Immature natural killer cell (primary cell): ENCODE measurements around the gene PRSS2. TPM values are rescaled to one million over a fixed set of nuclear protein-coding genes. Genes with fewer than 3 reads are reported as not detected.

Source experiments
- DNase-seq, 3 donors: peaks; one replicate each; pipeline ENCODE4 v3.0.0; 2022; ENCODE audit warnings: mixed read lengths in 1 of 3
- H3K27ac Mint-ChIP-seq, 6 donors: one replicate each; pipeline ENCODE4 v1.8.0; 2020; ENCODE audit warnings: mixed read lengths in 6 of 6, mild to moderate bottlenecking in 5 of 6, inconsistent platforms in 4 of 6, moderate library complexity in 3 of 6
- H3K27me3 Mint-ChIP-seq, 3 donors: one replicate each; pipeline ENCODE4 v1.8.0; 2020 to 2021; ENCODE audit warnings: low read depth in 3 of 3, mild to moderate bottlenecking in 3 of 3, mixed read lengths in 3 of 3, moderate library complexity in 3 of 3, inconsistent platforms in 1 of 3
- H3K36me3 Mint-ChIP-seq, 3 donors: one replicate each; pipeline ENCODE4 v1.8.0; 2020; ENCODE audit warnings: mixed read lengths in 3 of 3, inconsistent platforms in 2 of 3, mild to moderate bottlenecking in 2 of 3
- H3K4me1 Mint-ChIP-seq, 2 donors: one replicate each; pipeline ENCODE4 v1.8.0; 2020; ENCODE audit warnings: inconsistent platforms in 2 of 2, mild to moderate bottlenecking in 2 of 2, mixed read lengths in 2 of 2, moderate library complexity in 1 of 2
- H3K4me3 Mint-ChIP-seq, 5 donors: one replicate each; pipeline ENCODE4 v1.8.0; 2020; ENCODE audit warnings: mild to moderate bottlenecking in 5 of 5, mixed read lengths in 5 of 5, inconsistent platforms in 3 of 5, moderate library complexity in 3 of 5
- H3K9me3 Mint-ChIP-seq, 6 donors: one replicate each; pipeline ENCODE4 v1.8.0; 2020; ENCODE audit warnings: mild to moderate bottlenecking in 6 of 6, mixed read lengths in 6 of 6, inconsistent platforms in 4 of 6, moderate library complexity in 3 of 6
- polyA plus RNA-seq, 3 donors: library from polyadenylated mRNA; unstranded; fragments of 300-500 nt; fragmentation: Illumina TruSeq; gene quantifications; one replicate each; pipeline ENCODE4 v1.2.3, GENCODE V29; 2021

PRSS2 gene
- polyA plus RNA-seq, 3 donors from 2014 or later = not detected

DNA sequence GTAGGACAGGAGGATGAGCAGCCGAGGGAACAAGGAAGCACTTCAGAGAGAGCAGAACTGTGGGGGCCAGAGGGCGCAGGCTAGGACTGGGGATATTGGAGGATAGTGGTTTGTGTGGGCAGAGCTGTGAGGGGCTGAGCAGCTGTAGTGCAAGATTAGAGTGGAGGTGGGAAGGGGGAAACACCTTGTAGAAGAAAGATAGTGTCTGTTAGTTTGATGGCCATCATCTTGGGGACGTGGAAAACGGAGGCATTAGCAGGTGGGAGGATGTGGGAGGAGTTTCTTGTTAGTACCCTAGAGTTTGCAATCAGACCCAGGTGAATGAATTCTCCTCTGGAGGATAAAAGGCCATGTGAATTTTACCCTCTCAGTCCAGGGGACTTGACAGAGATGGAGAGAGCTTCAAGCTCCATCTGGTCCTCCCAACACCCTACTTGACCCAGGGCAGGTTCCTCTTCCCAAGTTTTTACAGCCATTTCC is 34.0 kb downstream of the PRSS2 start:
- Mint-ChIP-seq H3K36me3 (peaks cover 38 to 50% (median 45%) of the 10 kb centered on the region in 3 donors), H3K27me3 (peaks cover 13 to 28% (median 14%) of the 10 kb centered on the region in 3 donors), H3K9me3 (no peaks in the 10 kb centered on the region), H3K4me1 (peaks cover 100% of the 10 kb centered on the region in 2 donors), H3K4me3 (peak overlapping the region; percentile 70 to 83 (median 72)), H3K27ac (peak overlapping the region; percentile 97 to 100 (median 100))
- DNase-seq = peak; percentile 66 to 71 (median 67)

DNA sequence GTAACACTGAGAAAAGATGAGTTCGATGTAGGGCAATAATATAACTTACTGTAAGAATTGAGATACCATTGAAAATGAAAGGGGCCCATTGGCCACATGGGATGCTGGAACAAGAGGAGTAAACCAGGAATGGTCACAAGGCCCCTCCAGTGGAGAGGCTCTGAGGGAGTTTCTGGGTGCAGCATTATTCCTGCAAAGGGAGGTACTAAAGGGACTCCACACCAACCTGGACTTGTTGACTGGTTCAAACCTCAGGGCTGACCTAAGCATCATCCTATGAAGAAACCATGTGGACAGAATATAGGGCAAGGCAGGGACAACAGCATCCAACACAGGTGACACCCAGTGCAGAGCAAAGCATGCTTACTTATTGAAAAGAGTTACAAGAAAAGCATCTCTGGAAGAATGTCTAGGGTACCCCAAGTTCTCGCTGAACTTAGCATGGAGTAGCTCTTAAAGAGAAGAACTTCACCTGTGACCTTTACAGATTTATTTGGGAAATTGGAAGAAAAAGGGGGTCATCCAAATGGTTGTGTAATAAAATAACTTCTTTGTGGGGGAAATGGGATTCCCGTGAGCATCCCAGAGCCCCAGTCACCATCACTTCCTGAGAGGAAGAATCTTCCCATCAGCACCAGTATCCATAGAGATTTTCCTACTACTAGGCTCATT is 34.7 kb downstream of the PRSS2 start:
- no peak for DNase-seq

DNA sequence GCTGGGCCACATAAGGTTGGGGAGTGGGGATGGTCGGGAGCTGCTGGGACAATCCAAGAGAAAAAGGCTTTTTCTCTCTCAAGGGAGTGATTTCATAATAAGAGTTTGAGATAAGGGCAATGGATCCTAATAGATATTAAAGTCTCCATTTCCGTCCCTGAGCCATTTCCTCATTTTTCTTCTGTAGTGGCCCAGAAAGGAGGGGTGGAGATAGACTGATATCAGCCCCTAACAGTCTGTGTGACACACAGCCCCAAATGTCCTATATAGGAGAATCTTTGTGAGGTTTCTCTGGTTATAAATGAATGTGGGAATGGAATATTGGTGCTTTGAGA is 35.2 kb downstream of the PRSS2 start:
- DNase-seq = no peak
- Mint-ChIP-seq H3K27me3 (peaks cover 13 to 33% (median 14%) of the 10 kb centered on the region in 3 donors), H3K4me3 (peak overlapping the region; percentile 25 to 81 (median 59)), H3K4me1 (peaks cover 99 to 100% of the 10 kb centered on the region in 2 donors), H3K27ac (peak overlapping the region; percentile 97 to 100 (median 100)), H3K36me3 (peaks cover 28 to 38% (median 36%) of the 10 kb centered on the region in 3 donors), H3K9me3 (no peaks in the 10 kb centered on the region)

More for the DNA sequence above, 34.7 kb downstream of the PRSS2 start:
- H3K27me3 Mint-ChIP-seq = peaks cover 13 to 33% (median 14%) of the 10 kb centered on the region in 3 donors
- H3K27ac Mint-ChIP-seq = peak overlapping the region; percentile 97 to 100 (median 100)
- peaks cover 32 to 42% (median 39%) of the 10 kb centered on the region in 3 donors for H3K36me3 Mint-ChIP-seq
- peak overlapping the region; percentile 70 to 83 (median 72) for H3K4me3 Mint-ChIP-seq
- no peaks in the 10 kb centered on the region for H3K9me3 Mint-ChIP-seq
- H3K4me1 Mint-ChIP-seq = peaks cover 100% of the 10 kb centered on the region in 2 donors

DNA sequence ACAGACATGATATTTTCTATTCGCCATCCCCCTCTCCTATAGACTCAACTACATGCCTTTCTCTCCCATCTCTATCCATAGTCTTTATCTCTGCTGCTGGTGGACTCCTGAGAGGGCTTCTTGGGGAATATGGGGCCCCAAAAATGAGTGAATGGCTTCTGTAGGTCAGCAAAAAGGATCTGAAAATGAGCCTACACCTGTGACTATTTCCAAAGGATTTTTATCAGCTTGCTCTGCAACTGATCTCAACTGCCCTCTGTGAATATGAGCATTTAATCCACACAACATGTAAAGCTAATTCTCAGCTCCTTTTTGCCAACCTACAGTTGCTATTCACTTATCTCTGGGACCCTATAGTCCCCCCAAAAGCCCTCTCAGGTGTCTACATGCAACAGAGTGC is 36.2 kb downstream of the PRSS2 start:
- H3K9me3 Mint-ChIP-seq = no peaks in the 10 kb centered on the region
- H3K27me3 Mint-ChIP-seq = peaks cover 13 to 33% (median 14%) of the 10 kb centered on the region in 3 donors
- H3K4me3 Mint-ChIP-seq = peak overlapping the region; percentile 59 to 82 (median 73)
- peak overlapping the region; percentile 97 to 100 (median 100) for H3K27ac Mint-ChIP-seq
- DNase-seq = no peak
- peaks cover 22 to 31% (median 30%) of the 10 kb centered on the region in 3 donors for H3K36me3 Mint-ChIP-seq
- H3K4me1 Mint-ChIP-seq = peaks cover 95 to 96% of the 10 kb centered on the region in 2 donors

DNA sequence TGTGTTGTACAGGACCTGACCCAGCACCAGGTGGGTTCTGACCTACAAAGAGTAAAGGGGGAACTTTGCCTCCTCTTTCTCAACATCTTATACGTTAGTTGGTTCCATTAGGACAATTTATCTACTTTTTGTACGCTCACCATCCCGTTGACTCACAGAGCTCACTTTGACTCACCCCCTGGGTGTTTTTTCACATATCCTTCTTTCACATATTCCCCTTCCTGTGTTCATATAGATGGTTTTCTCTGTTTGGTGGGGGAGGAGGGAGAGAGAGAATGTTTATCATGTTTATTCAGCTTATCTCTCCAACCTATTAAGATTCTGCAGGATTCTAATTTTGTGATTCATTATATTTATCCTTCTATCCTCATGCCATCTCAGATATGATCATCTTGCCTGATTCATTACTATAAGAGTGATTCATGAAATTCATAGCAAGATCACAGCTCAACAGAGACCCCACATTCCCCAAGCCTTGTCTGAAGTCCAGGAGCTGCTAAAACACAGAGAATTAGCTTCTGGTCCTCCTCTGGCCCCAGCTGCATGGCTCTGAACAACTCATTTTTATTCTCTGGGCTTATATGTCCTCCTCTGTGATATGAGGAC is 37.2 kb downstream of the PRSS2 start:
- peaks cover 86% of the 10 kb centered on the region in 2 donors for H3K4me1 Mint-ChIP-seq
- peaks cover 12 to 21% (median 20%) of the 10 kb centered on the region in 3 donors for H3K36me3 Mint-ChIP-seq
- DNase-seq = peak; percentile 78 to 79 (median 79)
- peak overlapping the region; percentile 59 to 82 (median 73) for H3K4me3 Mint-ChIP-seq
- peak overlapping the region; percentile 97 to 100 (median 100) for H3K27ac Mint-ChIP-seq
- H3K27me3 Mint-ChIP-seq = peaks cover 13 to 33% (median 14%) of the 10 kb centered on the region in 3 donors
- no peaks in the 10 kb centered on the region for H3K9me3 Mint-ChIP-seq

DNA sequence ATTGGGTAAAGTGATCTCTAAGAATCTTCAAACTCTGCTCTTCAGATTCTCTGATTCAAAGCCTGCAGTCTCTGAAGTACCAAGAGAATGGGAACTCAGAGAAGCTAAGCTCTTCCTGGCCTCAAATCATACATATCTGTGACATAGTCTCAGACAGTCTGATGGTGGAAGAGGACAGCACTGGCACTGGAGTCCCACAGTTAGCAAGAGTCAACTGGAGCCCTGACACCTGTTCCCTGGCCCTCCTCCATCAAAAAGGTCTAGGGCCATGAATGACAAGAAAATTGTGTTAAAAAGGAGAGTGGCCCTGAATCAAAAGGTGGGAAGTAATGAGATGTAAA is 37.7 kb downstream of the PRSS2 start:
- no peaks in the 10 kb centered on the region for H3K9me3 Mint-ChIP-seq
- no peak for DNase-seq
- H3K4me3 Mint-ChIP-seq = peak overlapping the region; percentile 59 to 82 (median 73)
- peaks cover 13 to 33% (median 14%) of the 10 kb centered on the region in 3 donors for H3K27me3 Mint-ChIP-seq
- peaks cover 7 to 16% (median 15%) of the 10 kb centered on the region in 3 donors for H3K36me3 Mint-ChIP-seq
- peak overlapping the region; percentile 97 to 100 (median 100) for H3K27ac Mint-ChIP-seq
- H3K4me1 Mint-ChIP-seq = peaks cover 81% of the 10 kb centered on the region in 2 donors

DNA sequence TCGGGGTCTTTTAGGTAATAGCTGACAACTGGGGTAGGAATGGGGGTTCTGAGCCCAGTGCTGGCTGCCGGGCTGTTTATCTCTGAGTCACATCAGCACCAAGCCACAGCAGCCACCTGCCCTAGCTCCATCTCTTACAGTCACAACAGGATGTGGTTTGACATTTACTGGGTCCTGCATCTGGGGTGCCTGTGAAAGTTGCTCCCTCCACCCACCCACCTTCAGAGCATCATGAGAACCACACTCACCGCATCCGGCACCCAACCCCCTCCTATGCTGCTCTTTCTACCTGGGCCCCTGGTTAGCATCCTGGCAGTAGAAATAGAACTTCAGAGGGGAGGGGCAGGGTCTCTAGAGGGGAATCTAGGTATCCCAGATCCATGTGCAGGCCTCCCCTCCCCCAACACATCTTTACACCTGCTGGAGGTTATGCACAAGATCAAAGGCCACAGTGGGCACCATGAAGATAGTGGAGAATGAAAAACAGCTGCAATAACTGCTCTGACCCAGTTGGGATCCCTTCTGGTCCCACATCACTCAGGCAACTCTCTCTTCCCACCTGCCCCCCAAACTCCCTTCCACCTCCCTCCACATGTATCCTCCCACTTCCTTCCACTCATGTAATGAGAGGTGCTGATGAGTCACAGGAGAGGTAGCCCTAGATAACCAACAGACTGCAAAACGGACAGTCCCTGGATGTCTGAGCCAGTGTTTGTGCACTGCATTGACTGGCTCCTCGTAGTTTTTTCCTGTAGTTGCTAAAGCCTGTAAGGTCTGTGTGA is 38.2 kb downstream of the PRSS2 start:
- Mint-ChIP-seq H3K36me3 (peaks cover 6 to 13% (median 10%) of the 10 kb centered on the region in 3 donors), H3K4me3 (peak overlapping the region; percentile 59 to 82 (median 73)), H3K4me1 (peaks cover 75 to 76% of the 10 kb centered on the region in 2 donors), H3K27ac (peak overlapping the region; percentile 97 to 100 (median 100)), H3K27me3 (peaks cover 13 to 33% (median 14%) of the 10 kb centered on the region in 3 donors), H3K9me3 (no peaks in the 10 kb centered on the region)
- DNase-seq = peak; percentile 97 to 98 (median 97)

DNA sequence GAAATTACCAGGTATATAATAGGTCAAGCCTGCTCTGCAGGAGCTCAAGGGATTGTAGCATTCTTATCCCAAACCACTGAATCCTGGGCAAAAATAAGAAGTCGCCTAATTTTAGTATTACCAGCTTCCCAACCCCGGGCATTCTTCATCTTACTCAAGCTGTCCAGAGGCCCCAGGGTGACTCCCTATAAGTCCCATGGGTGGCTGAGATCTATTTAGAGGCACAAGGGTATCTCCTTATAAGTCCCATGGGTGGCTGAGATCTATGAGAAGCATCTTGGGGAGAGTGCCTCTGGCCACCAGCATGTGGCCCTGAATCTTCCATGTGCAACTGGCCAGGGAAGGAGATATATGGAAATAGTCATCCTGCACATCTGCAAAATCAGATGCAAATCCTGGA is 38.9 kb downstream of the PRSS2 start:
- peak overlapping the region; percentile 59 to 82 (median 73) for H3K4me3 Mint-ChIP-seq
- peaks cover 69% of the 10 kb centered on the region in 2 donors for H3K4me1 Mint-ChIP-seq

DNA sequence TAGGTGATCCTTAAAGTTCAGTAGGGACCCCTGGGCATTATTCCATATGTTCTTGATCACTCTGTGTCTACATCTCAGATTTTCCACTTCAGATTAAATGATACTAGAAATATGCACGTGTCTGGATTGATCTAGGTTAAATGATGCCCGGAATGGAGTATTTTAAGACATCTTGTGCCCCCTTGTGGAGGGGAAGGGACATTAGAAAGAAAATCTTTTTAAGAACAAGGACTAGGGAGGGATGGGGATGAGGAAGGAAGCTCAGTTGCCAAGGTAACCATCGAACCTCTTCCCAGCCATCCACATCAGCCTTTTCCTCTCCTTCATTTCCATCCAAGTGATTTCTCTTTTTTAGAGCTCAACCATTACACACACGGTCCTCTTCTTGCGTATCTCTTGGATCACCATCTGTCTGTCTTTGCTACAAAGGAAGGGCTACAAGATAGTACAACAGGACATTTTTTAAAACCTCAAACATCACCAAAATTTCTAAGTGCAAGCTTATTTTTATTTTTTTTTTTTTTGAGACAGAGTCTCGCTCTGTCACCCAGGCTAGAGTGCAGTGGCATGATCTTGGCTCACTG is 40.5 kb downstream of the PRSS2 start:
- peaks cover 53% of the 10 kb centered on the region in 2 donors for H3K4me1 Mint-ChIP-seq
- no peaks in the 10 kb centered on the region for H3K9me3 Mint-ChIP-seq
- peak overlapping the region; percentile 27 to 64 (median 48) for H3K4me3 Mint-ChIP-seq
- H3K27ac Mint-ChIP-seq = peak overlapping the region; percentile 97 to 100 (median 100)
- H3K36me3 Mint-ChIP-seq = peaks cover 0 to 6% (median 0%) of the 10 kb centered on the region in 3 donors
- peak; percentile 75 to 80 (median 77) for DNase-seq
- H3K27me3 Mint-ChIP-seq = peaks cover 11 to 27% (median 13%) of the 10 kb centered on the region in 3 donors

More for the DNA sequence above, 38.9 kb downstream of the PRSS2 start:
- Mint-ChIP-seq H3K27me3 (peaks cover 13 to 31% (median 13%) of the 10 kb centered on the region in 3 donors), H3K27ac (peak overlapping the region; percentile 97 to 100 (median 100)), H3K36me3 (peaks cover 3 to 6% (median 4%) of the 10 kb centered on the region in 3 donors), H3K9me3 (no peaks in the 10 kb centered on the region)
- no peak for DNase-seq

DNA sequence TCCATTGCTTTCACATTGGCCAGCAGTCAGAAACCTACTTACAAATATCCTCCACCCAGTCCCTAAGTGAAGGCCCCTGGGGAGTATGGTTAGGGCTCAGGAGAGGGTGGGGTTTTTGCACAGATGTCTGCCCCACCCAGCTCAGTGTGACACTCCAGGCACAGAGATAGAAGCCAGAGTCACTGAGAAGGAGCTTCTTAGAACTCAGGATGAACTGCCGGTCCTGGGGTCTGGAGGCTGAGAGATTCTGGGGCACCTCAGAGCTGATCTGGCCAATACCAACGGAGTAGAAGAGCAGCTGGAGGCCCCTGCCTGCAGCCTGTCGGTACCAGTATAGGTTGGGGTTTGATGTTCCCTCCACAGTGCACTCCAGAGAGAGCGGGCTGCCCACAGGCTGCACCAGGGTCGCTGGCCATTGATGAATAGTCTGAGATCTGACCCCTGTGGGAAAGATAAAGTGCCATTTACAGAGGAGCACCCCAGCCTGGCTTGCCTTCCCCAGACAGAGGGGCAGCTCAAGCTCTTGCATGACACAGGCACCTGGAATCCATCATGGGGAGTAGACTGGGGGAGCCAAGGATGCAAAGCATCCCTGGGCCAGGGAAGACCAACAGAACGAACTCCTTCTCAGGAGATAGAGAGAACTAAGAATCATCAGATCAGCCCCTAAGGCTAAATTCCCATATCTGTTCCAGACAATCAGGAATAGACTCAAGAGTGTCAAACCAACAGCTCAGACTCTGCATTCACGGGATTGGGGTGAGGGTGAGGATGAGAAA is 41.9 kb downstream of the PRSS2 start:
- no peak overlapping the region for H3K4me3 Mint-ChIP-seq
- no peak for DNase-seq

DNA sequence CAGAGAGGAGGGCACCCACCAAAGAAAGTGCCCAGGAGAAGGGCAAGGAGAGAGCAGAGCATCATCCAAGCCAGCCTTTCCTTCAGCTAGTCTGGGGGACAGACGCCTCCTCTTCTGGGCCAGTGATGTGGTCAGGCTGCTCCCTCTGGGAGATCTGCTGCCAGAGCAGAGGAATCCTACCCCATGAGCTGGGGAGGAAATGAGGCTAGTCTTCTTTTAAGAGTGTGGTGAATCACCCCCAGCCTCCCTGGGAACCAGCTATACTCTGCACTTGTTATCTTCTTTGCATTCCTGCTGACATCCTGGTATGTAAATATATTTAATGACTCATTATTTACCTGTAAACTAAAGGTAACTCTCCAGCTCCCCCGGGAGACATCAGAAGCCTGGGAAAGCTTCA is 42.5 kb downstream of the PRSS2 start:
- H3K27ac Mint-ChIP-seq = no peak overlapping the region
- H3K27me3 Mint-ChIP-seq = peaks cover 13 to 18% (median 13%) of the 10 kb centered on the region in 3 donors
- peaks cover 33% of the 10 kb centered on the region in 2 donors for H3K4me1 Mint-ChIP-seq
- H3K36me3 Mint-ChIP-seq = peaks cover 0 to 7% (median 0%) of the 10 kb centered on the region in 3 donors
- H3K4me3 Mint-ChIP-seq = no peak overlapping the region
- no peaks in the 10 kb centered on the region for H3K9me3 Mint-ChIP-seq
- no peak for DNase-seq

More for the DNA sequence above, 41.9 kb downstream of the PRSS2 start:
- Mint-ChIP-seq H3K27ac (peak overlapping the region in 1 of 6 donors; percentile 76), H3K36me3 (peaks cover 0 to 7% (median 0%) of the 10 kb centered on the region in 3 donors), H3K27me3 (peaks cover 11 to 24% (median 13%) of the 10 kb centered on the region in 3 donors), H3K4me1 (peaks cover 39% of the 10 kb centered on the region in 2 donors), H3K9me3 (no peaks in the 10 kb centered on the region)

DNA sequence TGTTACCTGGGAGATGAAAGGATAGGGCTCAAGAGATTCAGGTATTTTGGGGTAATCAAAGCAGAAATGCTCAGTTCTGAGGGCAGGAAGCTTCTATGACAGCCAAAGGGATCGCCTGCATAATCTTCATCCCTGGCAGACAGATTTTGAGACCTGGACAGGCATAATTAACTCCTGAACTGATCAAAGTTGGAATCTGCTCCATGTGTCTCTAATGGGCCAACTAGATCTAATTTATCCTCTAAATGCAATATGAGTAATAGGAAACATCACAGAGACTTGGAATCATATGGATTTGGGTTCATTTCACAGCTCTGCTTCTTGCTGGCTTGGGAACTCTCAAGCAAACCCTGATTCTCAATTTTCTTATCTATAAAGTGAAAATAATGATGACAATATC is 42.9 kb downstream of the PRSS2 start:
- Mint-ChIP-seq H3K27ac (no peak overlapping the region), H3K4me1 (peaks cover 28 to 29% of the 10 kb centered on the region in 2 donors), H3K27me3 (peaks cover 10 to 13% (median 10%) of the 10 kb centered on the region in 3 donors), H3K9me3 (no peaks in the 10 kb centered on the region), H3K4me3 (no peak overlapping the region), H3K36me3 (peaks cover 0 to 7% (median 0%) of the 10 kb centered on the region in 3 donors)
- no peak for DNase-seq
